ENCODE data around the gene RELN. TPM values are rescaled to one million over a fixed set of nuclear protein-coding genes. Genes with fewer than 3 reads are reported as not detected.

RELN gene
- total and polyA plus RNA-seq, 2 donors (not counting 1 experiment from before 2014, with no cell fraction given), result not detected

DNA sequence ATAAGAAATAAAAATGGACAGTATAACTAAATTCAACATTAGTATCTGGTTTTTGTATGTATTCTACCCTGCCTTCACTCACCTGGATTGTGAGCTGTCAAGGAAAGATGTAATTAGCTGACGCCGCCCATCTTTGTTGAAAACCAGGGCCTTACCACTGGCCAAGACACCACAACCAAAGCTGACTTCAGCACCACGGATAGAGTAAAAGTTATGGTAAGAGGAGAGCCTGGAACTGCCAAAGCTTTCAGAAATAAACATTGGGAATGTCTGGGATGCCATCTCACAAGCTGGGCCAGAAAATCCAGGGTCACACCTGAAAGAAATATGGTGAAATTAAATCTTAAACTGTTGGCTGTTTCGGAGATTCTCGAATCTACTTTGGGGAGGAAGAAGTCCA, 353.3 kb downstream of the RELN start:
- ATAC-seq (ENCODE audit: low read depth), result no peak
- CTCF ChIA-PET, result no interaction called here
- peaks cover 6% of the 10 kb centered on the region for H3K27me3 Mint-ChIP-seq

DNA sequence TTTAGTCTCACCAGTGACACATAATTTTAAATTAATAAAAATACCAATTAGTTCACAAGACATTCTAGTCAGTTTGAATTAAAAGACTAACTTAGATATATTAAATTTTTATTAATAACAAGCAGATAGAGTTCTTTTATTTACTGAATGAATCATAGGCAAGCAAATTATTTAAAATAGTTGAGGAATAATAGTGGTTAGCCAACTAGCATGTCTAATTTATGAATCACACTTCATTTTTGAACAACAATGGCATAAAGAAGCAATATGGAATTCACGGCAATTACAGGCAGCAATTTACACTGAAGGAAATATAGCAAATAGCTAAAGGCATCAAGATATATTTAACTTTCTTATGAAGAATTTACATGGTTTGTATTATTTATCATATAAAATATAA, 356.5 kb downstream of the RELN start:
- POLR2A ChIA-PET, result no interaction called here
- H4K20me1 ChIP-seq (ENCODE audit: control insufficient read depth, insufficient read depth, low read length, poor library complexity, severe bottlenecking), result no peaks in the 10 kb centered on the region

More for the DNA sequence above, 353.3 kb downstream of the RELN start:
- Histone ChIP-seq H3K79me2 (ENCODE audit: control insufficient read depth, insufficient read depth, low read length) (no peaks in the 10 kb centered on the region), H3K9ac (ENCODE audit: low read length) (no peak overlapping the region), H3K36me3 (replicated peaks in 1 of 2; ENCODE audit: control extremely low read depth in 1 of 2, control insufficient read depth in 1 of 2, extremely low read depth in 1 of 2, insufficient read depth in 2 of 2, low read length in 1 of 2) (no peaks in the 10 kb centered on the region), H3K9me3 (ENCODE audit: control extremely low read depth in 1 of 3, control insufficient read depth in 2 of 3, insufficient read depth in 1 of 3, low read length in 2 of 3) (no peaks in the 10 kb centered on the region), H4K20me1 (ENCODE audit: control insufficient read depth, insufficient read depth, low read length, poor library complexity, severe bottlenecking) (no peaks in the 10 kb centered on the region), H3K4me2 (replicated peaks; ENCODE audit: low read depth, low read length, poor library complexity, severe bottlenecking) (no peak overlapping the region), H3K27ac (ENCODE audit: low read length in 2 of 2) (no peak overlapping the region), H3K4me1 (ENCODE audit: control insufficient read depth in 2 of 2, insufficient read depth in 2 of 2, low read length in 2 of 2) (no peaks in the 10 kb centered on the region), H3K4me3 (ENCODE audit: control extremely low read depth in 1 of 5, extremely low read depth in 1 of 5, insufficient read depth in 1 of 5, low read depth in 2 of 5, low read length in 4 of 5) (no peak overlapping the region), H2AFZ (ENCODE audit: insufficient read depth, low read depth, low read length, poor library complexity, severe bottlenecking) (no peak overlapping the region), H3K27me3 (replicated peaks in 1 of 4; ENCODE audit: control extremely low read depth in 1 of 4, control insufficient read depth in 3 of 4, insufficient read depth in 4 of 4, low read length in 3 of 4) (no peaks in the 10 kb centered on the region)
- POLR2A ChIA-PET, result no interaction called here
- intact Hi-C loops (cut with micrococcal nuclease), result no loop called here
- no peak for TF ChIP-seq EZH2 (IDR thresholded peaks at IDR 0.05; ENCODE audit: borderline replicate concordance, insufficient read depth, low read depth, low read length, poor library complexity, severe bottlenecking)
- TF ChIP-seq, protein P1, sequence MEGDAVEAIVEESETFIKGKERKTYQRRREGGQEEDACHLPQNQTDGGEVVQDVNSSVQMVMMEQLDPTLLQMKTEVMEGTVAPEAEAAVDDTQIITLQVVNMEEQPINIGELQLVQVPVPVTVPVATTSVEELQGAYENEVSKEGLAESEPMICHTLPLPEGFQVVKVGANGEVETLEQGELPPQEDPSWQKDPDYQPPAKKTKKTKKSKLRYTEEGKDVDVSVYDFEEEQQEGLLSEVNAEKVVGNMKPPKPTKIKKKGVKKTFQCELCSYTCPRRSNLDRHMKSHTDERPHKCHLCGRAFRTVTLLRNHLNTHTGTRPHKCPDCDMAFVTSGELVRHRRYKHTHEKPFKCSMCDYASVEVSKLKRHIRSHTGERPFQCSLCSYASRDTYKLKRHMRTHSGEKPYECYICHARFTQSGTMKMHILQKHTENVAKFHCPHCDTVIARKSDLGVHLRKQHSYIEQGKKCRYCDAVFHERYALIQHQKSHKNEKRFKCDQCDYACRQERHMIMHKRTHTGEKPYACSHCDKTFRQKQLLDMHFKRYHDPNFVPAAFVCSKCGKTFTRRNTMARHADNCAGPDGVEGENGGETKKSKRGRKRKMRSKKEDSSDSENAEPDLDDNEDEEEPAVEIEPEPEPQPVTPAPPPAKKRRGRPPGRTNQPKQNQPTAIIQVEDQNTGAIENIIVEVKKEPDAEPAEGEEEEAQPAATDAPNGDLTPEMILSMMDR (IDR thresholded peaks at IDR 0.05), result no peak
- WGBS (ENCODE audit: insufficient coverage), result 100% methylated on average over 2 of the region's 5 CpGs
- Mint-ChIP-seq H3K27ac (no peak overlapping the region), H3K9me3 (ENCODE audit: insufficient read depth) (no peaks in the 10 kb centered on the region), H3K4me1 (no peaks in the 10 kb centered on the region), H3K4me3 (no peak overlapping the region)
- no peak for DNase-seq

More for the DNA sequence above, 356.5 kb downstream of the RELN start:
- CTCF ChIA-PET, result no interaction called here
- Mint-ChIP-seq H3K27me3 (peaks cover 3% of the 10 kb centered on the region), H3K4me3 (no peak overlapping the region), H3K27ac (no peak overlapping the region), H3K4me1 (no peaks in the 10 kb centered on the region), H3K9me3 (ENCODE audit: insufficient read depth) (no peaks in the 10 kb centered on the region)
- TF ChIP-seq EZH2 (IDR thresholded peaks at IDR 0.05; ENCODE audit: borderline replicate concordance, insufficient read depth, low read depth, low read length, poor library complexity, severe bottlenecking), result no peak
- TF ChIP-seq, protein P1 (IDR thresholded peaks at IDR 0.05), result no peak
- no peaks in the 10 kb centered on the region for H3K27me3 ChIP-seq (replicated peaks in 1 of 4; ENCODE audit: control extremely low read depth in 1 of 4, control insufficient read depth in 3 of 4, insufficient read depth in 4 of 4, low read length in 3 of 4)
- no peak overlapping the region for H3K4me2 ChIP-seq (replicated peaks; ENCODE audit: low read depth, low read length, poor library complexity, severe bottlenecking)
- ATAC-seq (ENCODE audit: low read depth), result no peak
- WGBS (ENCODE audit: insufficient coverage), result no CpG with 5 or more reads among the region's 1 CpG
- DNase-seq, result no peak
- no peak overlapping the region for H3K4me3 ChIP-seq (ENCODE audit: control extremely low read depth in 1 of 5, extremely low read depth in 1 of 5, insufficient read depth in 1 of 5, low read depth in 2 of 5, low read length in 4 of 5)
- H3K9ac ChIP-seq (ENCODE audit: low read length), result no peak overlapping the region
- H3K4me1 ChIP-seq (ENCODE audit: control insufficient read depth in 2 of 2, insufficient read depth in 2 of 2, low read length in 2 of 2), result no peaks in the 10 kb centered on the region
- H3K27ac ChIP-seq (ENCODE audit: low read length in 2 of 2), result no peak overlapping the region
- intact Hi-C loops (cut with micrococcal nuclease), result no loop called here
- no peak overlapping the region for H2AFZ ChIP-seq (ENCODE audit: insufficient read depth, low read depth, low read length, poor library complexity, severe bottlenecking)
- H3K36me3 ChIP-seq (replicated peaks in 1 of 2; ENCODE audit: control extremely low read depth in 1 of 2, control insufficient read depth in 1 of 2, extremely low read depth in 1 of 2, insufficient read depth in 2 of 2, low read length in 1 of 2), result no peaks in the 10 kb centered on the region
- no peaks in the 10 kb centered on the region for H3K9me3 ChIP-seq (ENCODE audit: control extremely low read depth in 1 of 3, control insufficient read depth in 2 of 3, insufficient read depth in 1 of 3, low read length in 2 of 3)
- no peaks in the 10 kb centered on the region for H3K79me2 ChIP-seq (ENCODE audit: control insufficient read depth, insufficient read depth, low read length)

Measured in B cell (primary cell).